GM12801 (cell line): ENCODE measurements around the gene MRPL17.

Source experiments
- TF ChIP-seq, protein P1 (sequence below): IDR thresholded peaks from one replicate; pipeline ENCODE4 v1.5.1; 2011; ENCODE audit warnings: control low read depth; ENCODE audit not compliant: insufficient read length; ENCODE audit errors: extremely low read depth

Gene MRPL17

DNA sequence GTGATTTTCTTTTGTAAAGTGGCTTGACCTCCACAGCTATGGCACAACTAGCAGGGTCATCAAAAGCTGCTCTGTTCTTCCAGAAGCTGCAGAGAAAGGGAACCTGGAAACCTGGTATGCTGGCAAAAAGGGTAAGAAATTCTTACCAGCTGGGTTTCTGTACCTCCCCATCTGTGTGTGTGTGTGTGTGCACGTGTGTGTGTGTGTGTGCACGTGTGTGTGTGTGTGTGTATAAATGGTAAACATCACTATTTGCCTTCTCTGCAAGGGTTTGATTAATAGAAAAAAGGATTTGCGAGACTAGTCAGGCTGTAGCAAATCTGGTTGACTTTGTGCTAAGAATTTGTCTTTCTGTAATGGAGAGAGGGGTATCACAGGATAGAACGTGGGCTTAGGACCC lies 4.7 kb upstream of the MRPL17 start:
- TF ChIP-seq, protein P1, sequence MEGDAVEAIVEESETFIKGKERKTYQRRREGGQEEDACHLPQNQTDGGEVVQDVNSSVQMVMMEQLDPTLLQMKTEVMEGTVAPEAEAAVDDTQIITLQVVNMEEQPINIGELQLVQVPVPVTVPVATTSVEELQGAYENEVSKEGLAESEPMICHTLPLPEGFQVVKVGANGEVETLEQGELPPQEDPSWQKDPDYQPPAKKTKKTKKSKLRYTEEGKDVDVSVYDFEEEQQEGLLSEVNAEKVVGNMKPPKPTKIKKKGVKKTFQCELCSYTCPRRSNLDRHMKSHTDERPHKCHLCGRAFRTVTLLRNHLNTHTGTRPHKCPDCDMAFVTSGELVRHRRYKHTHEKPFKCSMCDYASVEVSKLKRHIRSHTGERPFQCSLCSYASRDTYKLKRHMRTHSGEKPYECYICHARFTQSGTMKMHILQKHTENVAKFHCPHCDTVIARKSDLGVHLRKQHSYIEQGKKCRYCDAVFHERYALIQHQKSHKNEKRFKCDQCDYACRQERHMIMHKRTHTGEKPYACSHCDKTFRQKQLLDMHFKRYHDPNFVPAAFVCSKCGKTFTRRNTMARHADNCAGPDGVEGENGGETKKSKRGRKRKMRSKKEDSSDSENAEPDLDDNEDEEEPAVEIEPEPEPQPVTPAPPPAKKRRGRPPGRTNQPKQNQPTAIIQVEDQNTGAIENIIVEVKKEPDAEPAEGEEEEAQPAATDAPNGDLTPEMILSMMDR: no peak

DNA sequence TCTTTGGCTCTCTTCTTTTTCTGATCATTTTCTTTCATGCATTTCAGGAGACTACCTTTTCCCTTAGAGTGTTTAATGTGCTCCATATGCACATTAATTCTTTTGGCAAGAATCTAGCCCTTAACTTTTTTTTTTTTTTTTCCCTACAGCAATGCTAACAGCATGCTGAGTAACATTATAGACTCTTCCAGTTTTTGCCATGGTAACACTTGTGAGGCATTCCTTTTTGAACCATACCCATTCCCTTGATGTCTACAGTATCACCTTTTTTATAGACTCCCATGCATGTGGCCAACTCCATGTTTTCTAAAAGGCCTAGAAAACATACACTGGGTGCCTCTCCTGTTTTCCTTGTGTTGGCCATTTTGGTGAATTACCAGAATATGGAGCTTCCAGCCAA lies 2.9 kb upstream of the MRPL17 start:
- TF ChIP-seq, protein P1: no peak

DNA sequence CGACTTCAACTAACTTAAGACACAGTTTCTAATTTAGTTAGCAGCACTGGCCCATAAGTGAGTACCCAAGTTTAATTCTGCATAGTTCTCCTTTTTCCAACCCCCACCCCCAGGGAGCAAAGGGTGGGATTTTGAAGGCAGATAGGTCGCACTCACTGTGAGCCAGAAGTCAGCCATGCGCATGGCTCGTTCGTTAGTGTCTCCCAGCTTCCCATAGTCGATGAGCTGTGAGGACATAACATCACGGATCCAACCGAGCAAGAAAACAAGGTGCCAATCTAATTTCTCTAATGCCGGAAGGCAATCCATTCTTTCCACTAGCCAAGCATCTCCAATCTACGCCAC lies 577 bp downstream of the MRPL17 start:
- TF ChIP-seq, protein P1: no peak

DNA sequence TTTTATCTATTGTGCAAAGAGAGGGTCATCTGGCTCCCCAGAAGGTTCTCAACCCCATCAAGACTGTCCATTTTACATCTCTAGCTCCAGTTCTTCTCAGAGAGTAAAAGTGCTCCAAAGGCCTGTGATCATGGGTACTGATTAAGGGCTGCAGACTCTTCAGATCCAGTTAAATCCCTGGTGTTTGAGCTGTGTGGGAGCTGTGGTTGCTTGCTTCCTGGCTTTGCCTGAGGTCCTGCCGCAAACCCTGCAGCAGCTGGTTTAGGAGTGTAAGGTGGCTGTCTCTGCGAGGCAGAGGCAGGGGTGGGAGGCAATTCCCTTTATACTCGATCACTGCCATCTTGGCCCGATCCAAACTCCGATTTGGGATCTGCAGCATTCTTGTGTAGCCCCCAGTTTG lies 1.2 kb downstream of the MRPL17 start:
- TF ChIP-seq, protein P1: no peak

DNA sequence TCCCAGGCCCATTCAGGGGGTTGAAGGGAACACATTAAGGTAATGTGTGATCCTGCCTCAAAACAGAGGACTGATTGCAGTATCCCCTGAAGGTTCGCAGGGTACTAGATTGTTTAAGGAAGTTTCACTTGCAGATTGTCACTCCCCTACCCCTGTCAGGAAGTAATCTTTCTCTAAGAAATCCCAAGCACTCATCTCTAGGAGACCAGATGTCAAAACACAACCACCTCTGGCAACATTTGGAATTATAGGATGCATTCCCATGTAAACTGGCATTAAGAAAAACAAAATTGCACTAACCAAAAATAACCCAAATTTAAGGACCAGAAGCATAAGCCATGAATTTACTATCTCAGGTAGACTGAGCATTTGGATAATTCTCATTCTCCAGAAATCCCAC lies 1.6 kb downstream of the MRPL17 start:
- TF ChIP-seq, protein P1: no peak

DNA sequence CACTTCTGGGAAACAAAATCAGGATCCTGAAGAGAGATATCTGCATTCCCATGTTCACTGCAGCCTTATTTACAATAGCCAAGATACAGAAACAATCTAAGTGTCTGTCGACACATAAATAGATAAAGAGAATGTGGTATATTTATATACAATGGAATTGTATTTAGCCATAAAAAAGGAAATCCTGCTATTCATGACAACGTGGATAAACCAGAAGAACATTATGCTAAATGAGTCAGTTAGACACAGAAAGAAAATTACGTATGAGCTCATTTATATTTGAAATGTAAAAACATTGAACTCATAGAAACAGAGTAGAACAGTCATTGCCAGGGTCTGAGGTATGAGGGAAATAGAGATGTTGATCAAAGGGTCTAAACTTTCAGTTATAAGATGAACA lies 6.1 kb downstream of the MRPL17 start:
- TF ChIP-seq, protein P1: no peak

DNA sequence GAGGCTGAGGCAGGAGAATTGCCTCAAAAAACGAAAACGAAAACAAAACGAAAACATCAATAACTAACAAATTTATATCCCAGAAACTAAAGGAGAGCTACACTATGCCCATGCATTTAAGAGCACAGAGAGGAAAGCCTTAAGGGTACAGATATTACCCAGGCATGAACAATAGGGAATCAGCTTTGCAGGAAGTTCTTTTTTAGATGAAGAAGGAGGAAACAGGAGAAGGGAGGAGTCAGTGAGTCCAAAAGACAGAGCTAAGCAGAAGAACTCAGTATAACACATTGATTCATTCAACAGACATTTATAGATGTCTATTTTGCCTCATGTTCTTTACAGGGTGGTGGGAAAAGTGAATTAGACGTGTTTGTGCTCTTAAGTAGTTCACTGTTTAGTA lies 8.3 kb downstream of the MRPL17 start:
- TF ChIP-seq, protein P1: no peak

DNA sequence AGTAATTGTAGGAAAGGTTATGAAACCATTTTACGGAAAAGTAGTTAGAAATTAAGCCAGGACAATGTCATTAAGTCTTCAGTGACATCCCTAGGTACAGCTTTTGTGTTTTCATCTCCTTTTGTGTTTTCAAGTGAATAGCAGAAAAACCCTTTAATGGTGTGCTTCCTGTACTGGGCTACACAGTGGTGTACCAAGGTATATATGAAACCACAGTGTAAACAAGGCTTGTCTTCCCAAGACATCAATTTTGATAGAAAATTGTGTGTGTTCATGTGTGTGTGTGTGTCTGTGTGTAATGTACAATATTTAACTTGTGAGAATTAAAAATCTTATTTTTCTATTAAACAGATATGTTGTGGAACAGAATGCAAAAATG lies 8.9 kb downstream of the MRPL17 start:
- TF ChIP-seq, protein P1: no peak
